Caco-2 (cell line): ENCODE results near the gene SH2D4B. TPM values are rescaled to one million over a fixed set of nuclear protein-coding genes. Genes with fewer than 3 reads are reported as not detected.

Source experiments
- BruUV-seq: library from RNA; stranded (reverse); fragments of 400-500 nt; replicated peaks from 2 replicates; lab custom pipeline; 2021; lab: Mats Ljungman, UMichigan
- CTCF ChIA-PET: fragments of 300-600 bp; sonication (Branson Sonifier 250); formaldehyde crosslinking; loops from one replicate; lab custom pipeline; 2022; ENCODE audit warnings: antibody characterized with exemption; lab: Charles Lee
- POLR2A ChIA-PET: fragments of 300-600 bp; sonication (Branson Sonifier 250); formaldehyde crosslinking; loops from one replicate; lab custom pipeline; 2022; ENCODE audit warnings: antibody characterized with exemption; lab: Charles Lee
- DNase-seq, 2 experiments: peaks; one replicate each; pipeline versions ENCODE4 v3.0.0 to v3.0.0-alpha.2; 2020 to 2022
- H3K27me3 ChIP-seq: replicated peaks from 2 replicates; pipeline ENCODE4 v1.6.0; 2011; ENCODE audit warnings: low read length; ENCODE audit not compliant: control insufficient read depth, insufficient read depth
- H3K36me3 ChIP-seq: 2 replicates; pipeline ENCODE4 v1.5.1; 2011; ENCODE audit warnings: low read length; ENCODE audit not compliant: control insufficient read depth, insufficient read depth
- H3K4me1 ChIP-seq: fragments of 250-450 bp; sonication (Bioruptor Pico); 2 replicates; pipeline ENCODE4 v1.5.1; 2020; ENCODE audit warnings: mild to moderate bottlenecking
- H3K4me3 ChIP-seq: 2 replicates; pipeline ENCODE4 v1.5.1; 2011; ENCODE audit warnings: low read depth, mild to moderate bottlenecking, control low read depth, low read length
- H3K9me3 ChIP-seq: fragments of 250-450 bp; sonication (Bioruptor Pico); 2 replicates; pipeline ENCODE4 v1.5.1; 2020; ENCODE audit warnings: mild to moderate bottlenecking, moderate library complexity
- H3K27ac Mint-ChIP-seq: one replicate; pipeline ENCODE4 v1.8.0; 2022; ENCODE audit warnings: mixed read lengths; ENCODE audit not compliant: unreplicated experiment
- H3K27me3 Mint-ChIP-seq: one replicate; pipeline ENCODE4 v1.8.0; 2022; ENCODE audit warnings: mixed read lengths; ENCODE audit not compliant: insufficient read depth, unreplicated experiment
- H3K36me3 Mint-ChIP-seq: one replicate; pipeline ENCODE4 v1.8.0; 2022; ENCODE audit warnings: mild to moderate bottlenecking, mixed read lengths; ENCODE audit not compliant: insufficient read depth, unreplicated experiment
- H3K4me1 Mint-ChIP-seq: one replicate; pipeline ENCODE4 v1.8.0; 2022; ENCODE audit warnings: low read depth, mixed read lengths; ENCODE audit not compliant: unreplicated experiment
- H3K4me3 Mint-ChIP-seq: one replicate; pipeline ENCODE4 v1.8.0; 2022; ENCODE audit warnings: mild to moderate bottlenecking, moderate library complexity, mixed read lengths; ENCODE audit not compliant: unreplicated experiment
- H3K9me3 Mint-ChIP-seq: one replicate; pipeline ENCODE4 v1.8.0; 2022; ENCODE audit warnings: mixed read lengths; ENCODE audit not compliant: unreplicated experiment
- intact Hi-C: fragments of 100-400 bp; cut with micrococcal nuclease; formaldehyde crosslinking; loops from one replicate; pipeline ENCODE4 v1.10.0; 2022; ENCODE audit not compliant: unreplicated experiment
- total RNA-seq: library from RNA; stranded (reverse); gene quantifications from 2 replicates; pipeline ENCODE4 v1.2.3, GENCODE V29; 2022
- TF ChIP-seq, protein P1 (sequence below), 2 experiments: fragments of 200-600 bp in 1 of 2; IDR thresholded peaks; 1 replicate in 1 of 2; 2 replicates in 1 of 2; pipeline versions ENCODE4 v1.5.1 to v1.8.0; 2011 to 2022; ENCODE audit warnings: antibody characterized with exemption in 1 of 2, control low read depth in 1 of 2, inconsistent platforms in 1 of 2, low read depth in 1 of 2, low read length in 1 of 2, mild to moderate bottlenecking in 1 of 2, moderate library complexity in 1 of 2; ENCODE audit not compliant: insufficient read depth in 1 of 2, severe bottlenecking in 1 of 2, unreplicated experiment in 1 of 2

The SH2D4B gene
- total RNA-seq, 1 experiment from 2014 or later, result 0.23 TPM

DNA sequence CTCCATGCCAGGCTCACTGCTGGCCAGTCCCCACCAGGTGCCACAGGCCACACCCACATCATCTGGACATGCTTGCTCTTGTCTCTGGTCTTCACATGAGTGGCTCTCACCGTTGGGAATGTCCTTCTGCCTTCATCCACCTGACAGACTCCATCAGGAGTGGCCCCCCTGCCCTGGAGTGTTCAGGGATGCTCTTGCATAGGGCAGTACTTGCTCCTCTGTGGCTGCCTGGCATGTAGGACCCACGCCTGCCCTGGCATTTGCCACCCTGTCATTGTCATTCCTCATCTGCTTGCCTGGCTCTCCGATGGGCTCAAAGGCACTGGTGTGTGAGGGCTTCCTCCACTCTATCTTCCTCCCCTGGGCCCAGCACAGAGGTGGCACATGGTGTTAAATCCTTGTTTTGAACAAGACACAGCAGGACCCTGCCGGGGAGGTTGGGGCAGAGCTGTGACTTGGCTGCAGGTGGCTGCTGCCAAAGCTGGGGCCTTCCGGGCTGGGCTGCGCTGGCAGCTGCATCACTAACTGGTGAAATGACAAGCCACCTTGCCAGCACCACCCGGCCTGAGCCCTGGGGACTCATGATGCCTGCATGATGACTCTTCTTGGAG is 1.8 kb downstream of the SH2D4B start:
- no peaks in the 10 kb centered on the region for H3K9me3 ChIP-seq
- no peak overlapping the region for H3K4me3 Mint-ChIP-seq
- H3K9me3 Mint-ChIP-seq, result no peaks in the 10 kb centered on the region
- ChIA-PET CTCF (no interaction called here), POLR2A (no interaction called here)
- H3K4me1 ChIP-seq, result peaks cover 4% of the 10 kb centered on the region; the same call in 1 of the 2 replicates
- H3K36me3 ChIP-seq, result no peaks in the 10 kb centered on the region
- no TSS peak for BruUV-seq
- H3K4me3 ChIP-seq, result no peak overlapping the region
- no peak for DNase-seq
- H3K36me3 Mint-ChIP-seq, result peaks cover 11% of the 10 kb centered on the region
- H3K27ac Mint-ChIP-seq, result no peak overlapping the region
- H3K4me1 Mint-ChIP-seq, result no peaks in the 10 kb centered on the region
- H3K27me3 ChIP-seq, result no peaks in the 10 kb centered on the region
- intact Hi-C loops, result no loop called here
- H3K27me3 Mint-ChIP-seq, result no peaks in the 10 kb centered on the region
- TF ChIP-seq, protein P1, sequence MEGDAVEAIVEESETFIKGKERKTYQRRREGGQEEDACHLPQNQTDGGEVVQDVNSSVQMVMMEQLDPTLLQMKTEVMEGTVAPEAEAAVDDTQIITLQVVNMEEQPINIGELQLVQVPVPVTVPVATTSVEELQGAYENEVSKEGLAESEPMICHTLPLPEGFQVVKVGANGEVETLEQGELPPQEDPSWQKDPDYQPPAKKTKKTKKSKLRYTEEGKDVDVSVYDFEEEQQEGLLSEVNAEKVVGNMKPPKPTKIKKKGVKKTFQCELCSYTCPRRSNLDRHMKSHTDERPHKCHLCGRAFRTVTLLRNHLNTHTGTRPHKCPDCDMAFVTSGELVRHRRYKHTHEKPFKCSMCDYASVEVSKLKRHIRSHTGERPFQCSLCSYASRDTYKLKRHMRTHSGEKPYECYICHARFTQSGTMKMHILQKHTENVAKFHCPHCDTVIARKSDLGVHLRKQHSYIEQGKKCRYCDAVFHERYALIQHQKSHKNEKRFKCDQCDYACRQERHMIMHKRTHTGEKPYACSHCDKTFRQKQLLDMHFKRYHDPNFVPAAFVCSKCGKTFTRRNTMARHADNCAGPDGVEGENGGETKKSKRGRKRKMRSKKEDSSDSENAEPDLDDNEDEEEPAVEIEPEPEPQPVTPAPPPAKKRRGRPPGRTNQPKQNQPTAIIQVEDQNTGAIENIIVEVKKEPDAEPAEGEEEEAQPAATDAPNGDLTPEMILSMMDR (IDR thresholded peaks at IDR 0.05; ENCODE audit: insufficient read depth in 1 of 2, low read depth in 1 of 2, low read length in 1 of 2, severe bottlenecking in 1 of 2, unreplicated experiment in 1 of 2), result no peak

DNA sequence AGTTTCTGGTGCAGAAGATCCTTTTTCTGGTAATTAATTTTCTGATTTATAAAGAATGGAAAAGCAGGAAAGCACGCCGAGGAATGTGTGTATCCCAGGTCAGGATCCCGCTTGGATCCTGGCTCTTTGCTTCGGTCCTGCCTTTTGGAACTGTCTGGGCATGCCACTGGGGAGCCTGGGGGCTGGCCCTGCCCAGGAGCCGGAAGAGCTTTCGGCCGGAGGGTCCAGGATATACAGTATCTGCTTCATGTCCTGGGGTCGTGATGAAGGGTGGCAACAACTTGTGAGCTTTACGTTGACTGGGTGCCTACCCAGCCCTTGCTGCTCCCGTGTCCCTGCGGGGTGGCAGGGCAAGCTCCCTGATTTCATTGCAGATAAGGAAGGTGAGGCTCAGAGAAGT is 2.4 kb downstream of the SH2D4B start:
- Mint-ChIP-seq H3K4me1 (no peaks in the 10 kb centered on the region), H3K27me3 (no peaks in the 10 kb centered on the region), H3K9me3 (no peaks in the 10 kb centered on the region), H3K27ac (no peak overlapping the region), H3K36me3 (peaks cover 11% of the 10 kb centered on the region), H3K4me3 (no peak overlapping the region)
- ChIA-PET CTCF (interaction anchor here (0.7 kb wide), 1 partner anchor 41 kb away, joined by 3 read pairs; no protein-coding TSS in a partner anchor), POLR2A (no interaction called here)
- no peak for DNase-seq
- Histone ChIP-seq H3K27me3 (no peaks in the 10 kb centered on the region), H3K36me3 (no peaks in the 10 kb centered on the region), H3K4me1 (peaks cover 4% of the 10 kb centered on the region; the same call in 1 of the 2 replicates), H3K4me3 (no peak overlapping the region), H3K9me3 (no peaks in the 10 kb centered on the region)
- TF ChIP-seq, protein P1 (IDR thresholded peaks at IDR 0.05; ENCODE audit: insufficient read depth in 1 of 2, low read depth in 1 of 2, low read length in 1 of 2, severe bottlenecking in 1 of 2, unreplicated experiment in 1 of 2), result no peak
- intact Hi-C loops, result no loop called here
- no TSS peak for BruUV-seq

GRCh38 chr10:80540618-80540980 is 2.9 kb downstream of the SH2D4B start:
- intact Hi-C loops, result no loop called here
- no peak overlapping the region for H3K4me3 Mint-ChIP-seq
- H3K4me1 Mint-ChIP-seq, result no peaks in the 10 kb centered on the region
- no peak for DNase-seq
- TF ChIP-seq, protein P1 (IDR thresholded peaks at IDR 0.05; ENCODE audit: insufficient read depth in 1 of 2, low read depth in 1 of 2, low read length in 1 of 2, severe bottlenecking in 1 of 2, unreplicated experiment in 1 of 2), result no peak
- CTCF ChIA-PET, result interaction anchor here (0.7 kb wide), 1 partner anchor 42 kb away, joined by 3 read pairs; no protein-coding TSS in a partner anchor
- Histone ChIP-seq H3K4me1 (peaks cover 4% of the 10 kb centered on the region; the same call in 1 of the 2 replicates), H3K4me3 (no peak overlapping the region), H3K36me3 (no peaks in the 10 kb centered on the region), H3K27me3 (no peaks in the 10 kb centered on the region), H3K9me3 (no peaks in the 10 kb centered on the region)
- no peaks in the 10 kb centered on the region for H3K9me3 Mint-ChIP-seq
- H3K36me3 Mint-ChIP-seq, result peaks cover 8% of the 10 kb centered on the region
- no peaks in the 10 kb centered on the region for H3K27me3 Mint-ChIP-seq
- no peak overlapping the region for H3K27ac Mint-ChIP-seq
- POLR2A ChIA-PET, result no interaction called here
- BruUV-seq, result no TSS peak
